Mesenchymal stem cell (in vitro differentiated cells and primary cell): ENCODE measurements around the gene PDZRN3. TPM values are rescaled to one million over a fixed set of nuclear protein-coding genes. Genes with fewer than 3 reads are reported as not detected.

Experiments
- DNase-seq: peaks from one replicate; pipeline ENCODE4 v3.0.0-alpha.2; 2013
- H2AFZ ChIP-seq: one replicate; pipeline ENCODE4 v1.6.1; 2013; ENCODE audit warnings: low read depth, mild to moderate bottlenecking, control low read depth, inconsistent platforms, low read length, moderate library complexity
- H2AK5ac ChIP-seq: 2 replicates; pipeline ENCODE4 v1.6.1; 2013; ENCODE audit warnings: low read length, moderate library complexity, mild to moderate bottlenecking, inconsistent platforms; ENCODE audit not compliant: severe bottlenecking
- H2BK120ac ChIP-seq: one replicate; pipeline ENCODE4 v1.6.1; 2013; ENCODE audit warnings: low read depth, mild to moderate bottlenecking, inconsistent platforms, low read length, moderate library complexity
- H2BK12ac ChIP-seq, 2 experiments: one replicate each; pipeline ENCODE4 v1.6.1; 2013; ENCODE audit warnings: inconsistent platforms in 2 of 2, low read length in 2 of 2, mild to moderate bottlenecking in 2 of 2, moderate library complexity in 2 of 2, control low read depth in 1 of 2
- H2BK15ac ChIP-seq: one replicate; pipeline ENCODE4 v1.6.1; 2013; ENCODE audit warnings: mild to moderate bottlenecking, low read depth, inconsistent platforms; ENCODE audit not compliant: poor library complexity, severe bottlenecking
- H2BK5ac ChIP-seq: 2 replicates; pipeline ENCODE4 v1.6.1; 2013; ENCODE audit warnings: low read depth, mild to moderate bottlenecking, low read length, control low read depth, inconsistent platforms; ENCODE audit not compliant: poor library complexity, severe bottlenecking
- H3K14ac ChIP-seq, 2 experiments: one replicate each; pipeline ENCODE4 v1.6.1; 2013; ENCODE audit warnings: inconsistent platforms in 2 of 2, low read length in 2 of 2, control low read depth in 1 of 2, mild to moderate bottlenecking in 1 of 2, moderate library complexity in 1 of 2
- H3K18ac ChIP-seq, 2 experiments: one replicate each; pipeline ENCODE4 v1.6.1; 2013; ENCODE audit warnings: inconsistent platforms in 2 of 2, low read length in 2 of 2, control low read depth in 1 of 2, low read depth in 1 of 2, mild to moderate bottlenecking in 1 of 2
- H3K23ac ChIP-seq, 2 experiments: one replicate each; pipeline ENCODE4 v1.6.1; 2013; ENCODE audit warnings: inconsistent platforms in 2 of 2, low read length in 2 of 2, mild to moderate bottlenecking in 2 of 2, moderate library complexity in 2 of 2, control low read depth in 1 of 2
- H3K27ac ChIP-seq: 2 replicates; pipeline ENCODE4 v1.5.1; 2013; ENCODE audit warnings: mild to moderate bottlenecking, moderate library complexity, low read length, control low read depth, inconsistent platforms; ENCODE audit not compliant: poor library complexity, severe bottlenecking
- H3K27me3 ChIP-seq, 2 experiments: 2 replicates each; pipeline versions ENCODE4 v1.6.1 to v1.7.0; 2013; ENCODE audit warnings: low read length in 2 of 2, mild to moderate bottlenecking in 2 of 2, moderate library complexity in 2 of 2, control low read depth in 1 of 2, inconsistent platforms in 1 of 2; ENCODE audit not compliant: control insufficient read depth in 1 of 2, insufficient read depth in 1 of 2
- H3K36me3 ChIP-seq, 2 experiments: 2 replicates each; pipeline versions ENCODE4 v1.6.1 to v1.7.0; 2013; ENCODE audit warnings: low read length in 2 of 2, control low read depth in 1 of 2, inconsistent platforms in 1 of 2, low read depth in 1 of 2, mild to moderate bottlenecking in 1 of 2; ENCODE audit not compliant: insufficient read depth in 2 of 2, control insufficient read depth in 1 of 2
- H3K4ac ChIP-seq, 2 experiments: one replicate each; pipeline ENCODE4 v1.6.1; 2013; ENCODE audit warnings: inconsistent platforms in 2 of 2, low read length in 2 of 2, mild to moderate bottlenecking in 2 of 2, moderate library complexity in 2 of 2, control low read depth in 1 of 2, low read depth in 1 of 2
- H3K4me1 ChIP-seq: 2 replicates; pipeline ENCODE4 v1.6.1; 2013; ENCODE audit warnings: low read depth, low read length, control low read depth; ENCODE audit not compliant: control insufficient read depth, insufficient read depth
- H3K4me2 ChIP-seq: 2 replicates; pipeline ENCODE4 v1.6.1; 2013; ENCODE audit warnings: low read length, mild to moderate bottlenecking, inconsistent platforms; ENCODE audit not compliant: poor library complexity, severe bottlenecking
- H3K4me3 ChIP-seq, 2 experiments: 2 replicates each; pipeline versions ENCODE4 v1.5.1 to v1.7.0; 2013; ENCODE audit warnings: low read length in 2 of 2, mild to moderate bottlenecking in 2 of 2, control low read depth in 1 of 2, low read depth in 1 of 2; ENCODE audit not compliant: insufficient read depth in 1 of 2
- H3K79me1 ChIP-seq: replicated peaks from 2 replicates; pipeline ENCODE4 v1.6.1; 2013; ENCODE audit warnings: mild to moderate bottlenecking, control low read depth, low read length, inconsistent platforms; ENCODE audit not compliant: poor library complexity, severe bottlenecking
- H3K9ac ChIP-seq: 2 replicates; pipeline ENCODE4 v1.7.0; 2013; ENCODE audit warnings: mild to moderate bottlenecking, low read length, moderate library complexity
- H3K9me3 ChIP-seq: 2 replicates; pipeline ENCODE4 v1.7.0; 2013; ENCODE audit warnings: mild to moderate bottlenecking, low read length; ENCODE audit not compliant: control insufficient read depth
- H4K8ac ChIP-seq: one replicate; pipeline ENCODE4 v1.6.1; 2013; ENCODE audit warnings: inconsistent platforms, mild to moderate bottlenecking, low read length, moderate library complexity
- H4K91ac ChIP-seq: one replicate; pipeline ENCODE4 v1.6.1; 2013; ENCODE audit warnings: mild to moderate bottlenecking, low read length, inconsistent platforms
- WGBS: methylation state at CpG from one replicate; pipeline ENCODE4 v1.1.7; 2013; ENCODE audit warnings: mixed read lengths; 5-methylcytosine and 5-hydroxymethylcytosine counted together
- small RNA-seq: library from polyadenylated mRNA; stranded (forward); fragments of <200 nt; extraction: miRNeasy Mini kit (QIAGEN cat#:217004); gene quantifications from one replicate; pipeline ENCODE3, GENCODE V24; 2013; ENCODE audit warnings: low read depth

PDZRN3 gene

DNA sequence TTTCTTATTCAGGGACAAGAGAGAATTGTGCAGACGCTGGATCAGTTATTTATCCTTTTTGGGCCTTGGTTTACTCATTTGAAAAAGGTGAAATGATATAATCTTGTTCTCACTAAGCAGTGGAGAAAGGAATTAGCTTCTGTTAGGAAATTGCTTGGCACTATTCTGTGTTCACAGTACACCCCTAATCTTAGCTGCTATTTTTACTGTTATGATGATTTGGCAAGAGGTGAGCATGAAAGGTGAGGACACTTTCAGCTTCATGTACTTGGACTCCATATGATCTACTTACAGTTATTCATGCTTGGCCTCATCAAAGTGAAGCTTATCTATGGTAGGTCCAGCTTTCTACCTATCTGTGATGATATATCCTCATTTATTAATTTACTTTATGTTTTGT is 282.7 kb downstream of the PDZRN3 start:
- Histone ChIP-seq H2AFZ (no peak overlapping the region), H2BK12ac (no peak overlapping the region), H3K18ac (no peak overlapping the region), H3K9me3 (peaks cover 4% of the 10 kb centered on the region), H3K27ac (no peak overlapping the region), H2BK120ac (no peak overlapping the region), H4K8ac (no peak overlapping the region), H4K91ac (no peak overlapping the region), H3K36me3 (no peaks in the 10 kb centered on the region), H3K4me3 (no peak overlapping the region), H3K23ac (no peak overlapping the region), H3K9ac (no peak overlapping the region), H3K27me3 (peaks cover 0 to 10% of the 10 kb centered on the region in 2 experiments), H3K4me2 (no peak overlapping the region), H2BK5ac (no peak overlapping the region), H2AK5ac (no peak overlapping the region), H3K14ac (no peak overlapping the region), H3K4ac (no peak overlapping the region), H3K79me1 (no peaks in the 10 kb centered on the region), H3K4me1 (no peaks in the 10 kb centered on the region), H2BK15ac (no peak overlapping the region)
- WGBS: no CpG with 5 or more reads among the region's 1 CpG
- DNase-seq: no peak

DNA sequence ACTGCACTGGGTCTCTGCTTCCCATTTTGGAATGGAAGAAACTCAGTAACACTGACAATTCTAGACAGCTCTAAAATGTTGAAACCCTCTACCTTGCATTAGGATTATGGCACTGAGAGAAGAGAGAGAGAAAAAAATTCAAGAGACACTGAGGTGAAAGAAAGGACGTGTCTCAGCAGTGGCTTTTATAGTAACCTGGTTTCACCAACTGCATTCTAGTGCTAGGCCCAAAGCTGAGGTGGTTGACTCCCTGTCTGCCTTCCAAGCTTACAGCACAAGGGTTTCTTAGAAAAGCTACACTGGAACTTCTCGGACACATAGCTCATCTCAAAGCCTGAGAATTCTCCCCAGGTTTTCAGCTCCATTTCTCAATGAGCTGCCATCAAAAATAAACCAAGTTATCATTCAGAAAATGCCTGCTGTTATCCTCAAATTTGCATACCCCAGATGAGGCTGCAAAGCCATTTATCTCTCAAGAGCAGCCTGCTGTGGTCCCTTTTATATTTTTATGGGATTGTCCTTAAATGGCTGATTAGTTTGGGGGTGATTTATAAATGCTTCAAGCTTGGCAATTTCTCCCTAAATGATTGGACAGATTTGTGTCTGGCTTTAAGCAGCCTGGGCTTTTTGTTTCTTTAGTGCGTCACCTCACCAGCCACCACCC is 283.3 kb downstream of the PDZRN3 start:
- H3K18ac ChIP-seq: no peak overlapping the region
- no peak overlapping the region for H3K4me2 ChIP-seq
- no peak overlapping the region for H3K14ac ChIP-seq
- H3K23ac ChIP-seq: no peak overlapping the region
- H3K4me1 ChIP-seq: no peaks in the 10 kb centered on the region
- no peak overlapping the region for H3K4me3 ChIP-seq
- no peak overlapping the region for H2BK120ac ChIP-seq
- no peak overlapping the region for H2AK5ac ChIP-seq
- no peak for DNase-seq
- no peak overlapping the region for H3K4ac ChIP-seq
- no peak overlapping the region for H4K91ac ChIP-seq
- no peak overlapping the region for H3K9ac ChIP-seq
- no peak overlapping the region for H2BK5ac ChIP-seq
- H4K8ac ChIP-seq: no peak overlapping the region
- H3K9me3 ChIP-seq: peaks cover 4% of the 10 kb centered on the region
- H2BK15ac ChIP-seq: no peak overlapping the region
- no peak overlapping the region for H2AFZ ChIP-seq
- no peak overlapping the region for H2BK12ac ChIP-seq
- no peak overlapping the region for H3K27ac ChIP-seq
- WGBS: 76% methylated on average over 3 of the region's 3 CpGs
- no peaks in the 10 kb centered on the region for H3K36me3 ChIP-seq
- H3K79me1 ChIP-seq: no peaks in the 10 kb centered on the region
- H3K27me3 ChIP-seq: peaks cover 0 to 4% of the 10 kb centered on the region in 2 experiments

DNA sequence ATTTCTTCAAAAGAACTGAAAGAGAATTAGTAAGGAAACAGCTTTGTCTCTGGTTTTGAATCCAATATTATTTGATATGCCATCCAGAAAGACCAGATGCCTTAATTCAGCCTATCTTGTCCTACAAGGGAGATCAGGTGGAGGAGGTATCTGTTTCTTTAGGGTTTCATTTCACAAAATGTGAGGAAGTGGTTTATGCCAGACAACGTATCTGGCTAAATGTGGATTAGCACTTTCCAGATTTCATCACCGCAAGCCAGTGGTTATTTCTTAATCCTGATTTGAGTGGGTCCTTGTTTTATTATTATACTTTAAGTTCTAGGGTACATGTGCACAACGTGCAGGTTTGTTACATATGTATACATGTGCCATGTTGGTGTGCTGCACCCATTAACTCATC is 292.2 kb downstream of the PDZRN3 start:
- Histone ChIP-seq H3K9me3 (no peaks in the 10 kb centered on the region), H3K79me1 (no peaks in the 10 kb centered on the region), H2AFZ (no peak overlapping the region), H3K14ac (no peak overlapping the region), H3K18ac (no peak overlapping the region), H2BK120ac (no peak overlapping the region), H3K27me3 (no peaks in the 10 kb centered on the region), H2BK12ac (no peak overlapping the region), H3K4me2 (no peak overlapping the region), H4K91ac (no peak overlapping the region), H2BK5ac (no peak overlapping the region), H3K23ac (no peak overlapping the region), H3K4me1 (no peaks in the 10 kb centered on the region), H3K36me3 (no peaks in the 10 kb centered on the region), H3K27ac (no peak overlapping the region), H3K4ac (no peak overlapping the region), H3K9ac (no peak overlapping the region), H2AK5ac (no peak overlapping the region), H4K8ac (no peak overlapping the region), H2BK15ac (no peak overlapping the region), H3K4me3 (no peak overlapping the region)
- no CpG with 5 or more reads among the region's 3 CpGs for WGBS
- DNase-seq: no peak

Small RNA genes within 50 kb of the gene (small RNA-seq; reads per million reads assigned to genes)
- gene RNU7-119P: not detected
